GM12874 (cell line): ENCODE data around the gene EFCAB6.

Experiments
- TF ChIP-seq, protein P1 (sequence below): IDR thresholded peaks from 2 replicates; pipeline ENCODE4 v1.5.1; 2011; ENCODE audit warnings: low read depth, mild to moderate bottlenecking, control low read depth, low read length, moderate library complexity; ENCODE audit not compliant: insufficient read depth

Gene EFCAB6

DNA sequence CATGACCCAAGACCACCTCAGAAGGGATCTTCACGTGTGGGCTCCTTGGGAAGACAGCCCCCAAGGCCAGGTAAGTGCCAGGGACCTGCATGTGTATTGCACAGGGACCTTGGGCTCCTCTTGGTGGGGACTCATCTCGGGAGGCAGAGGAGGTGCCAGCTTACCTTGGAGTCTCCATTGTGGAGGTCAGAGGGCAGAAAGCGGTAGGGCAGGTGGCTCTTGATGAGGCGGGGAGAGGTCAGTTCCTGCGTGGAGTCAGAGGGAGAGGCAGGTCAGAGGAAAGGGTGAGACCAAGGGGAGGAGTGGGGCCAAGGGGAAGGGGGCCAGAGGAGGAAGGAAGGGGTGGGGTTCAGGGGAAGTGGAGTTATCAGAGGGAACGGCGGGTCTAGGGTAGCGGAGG, 27.7 kb upstream of the EFCAB6 start:
- TF ChIP-seq, protein P1, sequence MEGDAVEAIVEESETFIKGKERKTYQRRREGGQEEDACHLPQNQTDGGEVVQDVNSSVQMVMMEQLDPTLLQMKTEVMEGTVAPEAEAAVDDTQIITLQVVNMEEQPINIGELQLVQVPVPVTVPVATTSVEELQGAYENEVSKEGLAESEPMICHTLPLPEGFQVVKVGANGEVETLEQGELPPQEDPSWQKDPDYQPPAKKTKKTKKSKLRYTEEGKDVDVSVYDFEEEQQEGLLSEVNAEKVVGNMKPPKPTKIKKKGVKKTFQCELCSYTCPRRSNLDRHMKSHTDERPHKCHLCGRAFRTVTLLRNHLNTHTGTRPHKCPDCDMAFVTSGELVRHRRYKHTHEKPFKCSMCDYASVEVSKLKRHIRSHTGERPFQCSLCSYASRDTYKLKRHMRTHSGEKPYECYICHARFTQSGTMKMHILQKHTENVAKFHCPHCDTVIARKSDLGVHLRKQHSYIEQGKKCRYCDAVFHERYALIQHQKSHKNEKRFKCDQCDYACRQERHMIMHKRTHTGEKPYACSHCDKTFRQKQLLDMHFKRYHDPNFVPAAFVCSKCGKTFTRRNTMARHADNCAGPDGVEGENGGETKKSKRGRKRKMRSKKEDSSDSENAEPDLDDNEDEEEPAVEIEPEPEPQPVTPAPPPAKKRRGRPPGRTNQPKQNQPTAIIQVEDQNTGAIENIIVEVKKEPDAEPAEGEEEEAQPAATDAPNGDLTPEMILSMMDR = no peak

DNA sequence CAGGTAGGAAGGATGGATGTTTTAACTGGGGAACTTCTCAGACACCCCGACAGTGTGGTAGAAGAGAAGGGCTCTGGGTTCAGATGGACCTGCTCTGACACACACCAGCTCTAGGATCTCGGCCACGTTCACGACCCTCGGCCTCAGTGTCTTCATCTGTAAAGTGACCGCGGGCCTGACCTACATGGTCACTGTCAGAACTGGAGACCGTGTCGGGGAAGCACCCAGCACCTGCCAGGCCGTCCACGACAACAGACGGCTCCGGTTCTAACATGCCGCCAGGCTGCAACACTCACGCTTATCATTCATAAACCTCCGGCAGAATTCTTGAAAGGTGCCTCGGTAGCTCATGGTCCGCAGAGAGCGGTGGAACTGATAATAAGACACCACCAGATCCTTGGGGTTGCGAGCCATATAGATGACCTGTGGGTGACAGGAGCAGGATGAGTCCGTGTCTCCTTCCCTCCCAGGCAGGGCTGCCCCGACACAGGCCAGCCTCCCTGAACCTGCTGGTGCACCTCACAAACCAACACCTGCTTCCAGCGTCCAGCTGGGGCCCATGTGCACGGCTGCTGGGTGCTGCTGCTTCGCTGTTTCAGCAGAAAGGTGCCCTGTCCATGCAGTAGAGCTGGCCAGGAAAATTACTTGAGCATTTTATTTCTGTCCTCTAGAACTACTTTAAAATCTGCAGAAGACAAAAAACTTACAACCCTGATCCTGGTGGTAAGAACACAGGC, 26.6 kb upstream of the EFCAB6 start:
- TF ChIP-seq, protein P1 = no peak

DNA sequence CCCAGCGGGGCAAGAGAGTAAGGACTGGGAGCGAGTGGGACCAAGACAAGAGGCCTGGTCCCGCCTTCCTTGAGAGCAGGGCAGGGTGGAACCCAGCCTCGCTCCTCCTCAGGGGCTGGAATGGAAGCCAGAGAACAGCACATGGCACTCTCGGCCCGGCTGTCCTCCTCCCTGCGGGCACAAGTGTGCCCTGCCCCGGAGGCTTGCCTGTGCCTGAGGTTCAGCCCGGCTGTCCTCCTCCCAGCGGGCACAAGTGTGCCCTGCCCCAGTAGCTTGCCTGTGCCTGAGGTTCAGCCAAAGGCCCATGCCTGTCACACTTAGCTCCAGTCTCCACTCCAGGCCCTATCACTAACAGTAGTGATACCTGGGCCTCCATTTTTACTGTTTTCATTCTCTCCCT, 26.1 kb upstream of the EFCAB6 start:
- TF ChIP-seq, protein P1 = no peak

GRCh38 chr22:43837666-43838065, 25.6 kb upstream of the EFCAB6 start:
- TF ChIP-seq, protein P1 = no peak

GRCh38 chr22:43835736-43836135, 23.6 kb upstream of the EFCAB6 start:
- TF ChIP-seq, protein P1 = no peak

- TF ChIP-seq, protein P1 = no peak
Measured at GRCh38 chr22:43835166-43835565, 23.1 kb upstream of the EFCAB6 start.

GRCh38 chr22:43833286-43834240, 21.5 kb upstream of the EFCAB6 start:
- TF ChIP-seq, protein P1 = no peak
